Coronary artery (tissue), 2 donors: ENCODE results near the gene XRCC1.

Experiments
- DNase-seq: peaks from one replicate; pipeline ENCODE4 v3.0.0-alpha.2; 2017; ENCODE audit warnings: low spot score
- H3K27ac ChIP-seq, 2 donors: fragments of 200-600 bp; sonication (generic); one replicate each; pipeline ENCODE4 v1.5.1; 2016 to 2019
- H3K4me3 ChIP-seq: fragments of 200-600 bp; sonication (generic); 2 replicates; pipeline ENCODE4 v1.5.1; 2016; ENCODE audit warnings: mild to moderate bottlenecking, moderate library complexity
- CTCF ChIP-seq: fragments of 200-600 bp; sonication (generic); IDR thresholded peaks from one replicate; pipeline ENCODE4 v1.5.1; 2019; ENCODE audit warnings: antibody characterized with exemption

XRCC1 gene

DNA sequence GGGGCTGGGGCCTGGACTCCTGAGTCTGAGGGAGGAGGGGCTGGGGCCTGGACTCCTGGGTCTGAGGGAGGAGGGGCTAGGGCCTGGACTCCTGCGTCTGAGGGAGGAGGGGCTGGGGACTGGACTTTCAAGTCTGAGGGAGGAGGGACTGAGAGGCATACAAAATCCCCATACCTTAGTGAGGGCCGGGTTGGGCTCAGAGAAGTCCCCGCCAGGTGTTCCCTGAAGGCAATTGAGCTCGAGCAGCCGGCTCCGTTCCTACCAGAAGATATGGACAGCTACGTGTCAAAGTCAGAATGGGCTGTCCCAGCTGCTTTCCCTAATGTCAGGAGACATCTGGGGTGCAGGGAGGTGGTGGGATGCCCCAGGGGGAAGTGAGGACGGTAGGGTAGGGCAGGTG, 80.2 kb downstream of the XRCC1 start:
- no peak for DNase-seq
- TF ChIP-seq CTCF, result no peak
- Histone ChIP-seq H3K27ac (no peak overlapping the region), H3K4me3 (no peak overlapping the region)
